A549 (cell line): Measurements from ENCODE around the gene ATAD2B. TPM values are rescaled to one million over a fixed set of nuclear protein-coding genes. Genes with fewer than 3 reads are reported as not detected.

Source experiments
- ATAC-seq, 2 experiments: fragments of 200-7000 bp in 1 of 2; fragments of >200 bp in 1 of 2; cut with Nextera tagmentation in 1 of 2; cut with Tn5 transposase in 1 of 2; 3 replicates each; pipeline versions ENCODE4 v1.8.0 to v1.9.1; 2018 to 2020; ENCODE audit warnings: mild to moderate bottlenecking in 1 of 2, moderate library complexity in 1 of 2
- CTCF ChIA-PET: fragments of 300-600 bp; sonication (Branson Sonifier 250); formaldehyde crosslinking; extraction: SDS; loops from one replicate; lab custom pipeline; 2021; ENCODE audit warnings: antibody characterized with exemption, inconsistent platforms; lab: Yijun Ruan, JAX
- POLR2A ChIA-PET: fragments of 350-600 bp; formaldehyde crosslinking; extraction: SDS; loops from one replicate; lab custom pipeline; 2021; ENCODE audit warnings: antibody characterized with exemption, inconsistent platforms; lab: Yijun Ruan, JAX
- DNase-seq, 2 experiments: peaks; one replicate each; pipeline versions ENCODE4 v3.0.0 to v3.0.0-alpha.2; 2011 to 2016; ENCODE audit warnings: low read depth in 1 of 2, low spot score in 1 of 2
- FAIRE-seq: peaks from 2 replicates; lab custom pipeline; 2011; peaks lifted over from hg19 to GRCh38; lab: Jason Lieb, UNC
- H3K27ac ChIP-seq, 2 experiments: fragments of >200 bp; sonication (Bioruptor Twin); formaldehyde crosslinking; 3 replicates each; pipeline ENCODE4 v1.5.1; 2016 to 2017
- H3K4me1 ChIP-seq: fragments of >200 bp; sonication (Bioruptor Twin); formaldehyde crosslinking; 3 replicates; pipeline ENCODE4 v1.6.1; 2016
- H3K4me2 ChIP-seq: fragments of >200 bp; sonication (Bioruptor Twin); formaldehyde crosslinking; 3 replicates; pipeline ENCODE4 v1.6.1; 2016
- H3K4me3 ChIP-seq: fragments of >200 bp; sonication (Bioruptor Twin); formaldehyde crosslinking; 3 replicates; pipeline ENCODE4 v1.5.1; 2016
- H3K9me3 ChIP-seq: fragments of >200 bp; sonication (Bioruptor Twin); formaldehyde crosslinking; 3 replicates; pipeline ENCODE4 v1.6.1; 2016
- NPAS2 ChIP-seq: fragments of 250-450 bp; sonication (Bioruptor Pico); IDR thresholded peaks from 2 replicates; pipeline ENCODE4 v1.8.0; 2022; ENCODE audit warnings: mild to moderate bottlenecking, moderate library complexity, borderline replicate concordance
- NR3C1 ChIP-seq: fragments of >200 bp; sonication (Bioruptor Twin); formaldehyde crosslinking; IDR thresholded peaks from 3 replicates; pipeline ENCODE4 v1.6.1; 2017
- RFX5 ChIP-seq: fragments of 450-650 bp; IDR thresholded peaks from 2 replicates; pipeline ENCODE4 v1.7.1; 2014; ENCODE audit warnings: antibody characterized with exemption, mild to moderate bottlenecking, moderate library complexity
- WGBS: methylation state at CpG from one replicate; pipeline ENCODE4 v1.1.6; 2017; ENCODE audit errors: missing lambda C conversion rate; 5-methylcytosine and 5-hydroxymethylcytosine counted together
- polyA plus RNA-seq, 4 experiments: library from polyadenylated mRNA; depleted of rRNA in 3 of 4; stranded (reverse); fragments of >200 nt; fragmentation: RNase III in 1 of 4; extraction: RNeasy Plus Mini Kit Qiagen cat#74134 plus additional on column Dnase treatment in 1 of 4; gene quantifications; 2 replicates in 3 of 4; 3 replicates in 1 of 4; pipeline ENCODE4 v1.2.3, GENCODE V29; 2011 to 2017

ATAD2B gene
- polyA plus RNA-seq, 2 of the 4 experiments (the other 2 are of a cell fraction), result 5.4 to 13.1 TPM

DNA sequence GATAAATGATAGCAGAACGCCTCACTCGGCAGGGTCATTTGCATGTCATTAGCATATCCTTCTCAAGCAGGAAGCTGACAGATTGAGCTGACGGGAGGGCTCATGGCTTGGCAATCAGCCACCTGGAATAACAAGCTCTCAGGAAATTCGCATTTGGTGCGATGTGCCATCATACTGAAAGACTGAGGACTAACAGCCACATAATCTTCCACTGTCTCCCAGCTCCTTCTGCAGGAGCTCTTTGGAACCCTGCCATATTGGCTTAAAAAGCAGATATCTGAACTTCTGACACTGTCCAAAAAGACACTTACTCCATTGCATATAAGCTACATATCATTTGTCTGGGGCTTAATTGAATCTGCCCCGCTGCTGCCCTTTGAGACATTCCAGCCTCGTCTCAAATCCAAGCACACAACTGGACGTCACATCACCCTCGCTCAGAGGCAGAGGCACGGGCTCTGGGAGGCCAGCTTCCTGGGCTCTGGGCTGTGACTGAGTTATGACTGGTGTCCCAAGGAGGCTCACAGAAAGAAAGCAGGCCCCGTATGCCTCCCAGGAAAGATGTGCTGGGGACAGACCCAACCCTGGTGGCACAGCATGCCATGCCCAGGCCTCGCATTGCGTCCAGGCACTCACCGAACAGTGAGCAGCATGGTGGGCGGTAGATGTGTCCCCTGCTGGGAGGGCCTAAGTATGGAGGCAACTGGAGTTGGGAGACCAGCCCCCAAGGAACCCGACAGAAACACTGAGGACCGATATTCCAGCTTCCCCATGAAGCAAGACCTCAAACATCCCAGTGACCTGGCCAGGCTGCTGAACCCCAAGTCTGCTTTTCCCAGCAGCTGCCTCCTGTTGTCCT, 228.0 kb downstream of the ATAD2B start:
- ChIA-PET CTCF (no interaction called here), POLR2A (no interaction called here)
- Histone ChIP-seq H3K9me3 (no peaks in the 10 kb centered on the region), H3K4me3 (no peak overlapping the region), H3K4me2 (no peak overlapping the region), H3K4me1 (no peaks in the 10 kb centered on the region), H3K27ac (no peak overlapping the region)
- DNase-seq (no peak), FAIRE-seq (no peak), ATAC-seq (no peak)
- TF ChIP-seq NR3C1, result no peak
- TF ChIP-seq RFX5, result no peak
- no peak for TF ChIP-seq NPAS2 (CRISPR knock-in tag)
- WGBS, result 87% methylated on average over 17 of the region's 17 CpGs

Other genes with a start within 250 kb of the ATAD2B start
- 18.3 and 25.4 TPM in 2 replicates for gene UBXN2A, start 13.3 kb upstream of the ATAD2B start, polyA plus RNA-seq (2011; rRNA removed)
- gene UBXN2A, start 13.3 kb upstream of the ATAD2B start, polyA plus RNA-seq (2017; fragmentation: RNase III; extraction: RNeasy Plus Mini Kit Qiagen cat#74134 plus additional on column Dnase treatment), result 13.7 to 15.6 TPM (median 15.5 TPM) in 3 replicates
- gene MFSD2B, start 83.0 kb upstream of the ATAD2B start, polyA plus RNA-seq (2011; rRNA removed), result 0.09 and 0.15 TPM in 2 replicates
- 0.17 to 0.36 TPM (median 0.25 TPM) in 3 replicates for gene MFSD2B, start 83.0 kb upstream of the ATAD2B start, polyA plus RNA-seq (2017; fragmentation: RNase III; extraction: RNeasy Plus Mini Kit Qiagen cat#74134 plus additional on column Dnase treatment)
- gene WDCP, start 120.3 kb upstream of the ATAD2B start, polyA plus RNA-seq (2011; rRNA removed), result 20.8 and 30.1 TPM in 2 replicates
- gene WDCP, start 120.3 kb upstream of the ATAD2B start, polyA plus RNA-seq (2017; fragmentation: RNase III; extraction: RNeasy Plus Mini Kit Qiagen cat#74134 plus additional on column Dnase treatment), result 12.1 to 12.9 TPM (median 12.7 TPM) in 3 replicates
- gene FKBP1B, start 122.6 kb upstream of the ATAD2B start, polyA plus RNA-seq (2011; rRNA removed), result 16.1 and 23.4 TPM in 2 replicates
- gene FKBP1B, start 122.6 kb upstream of the ATAD2B start, polyA plus RNA-seq (2017; fragmentation: RNase III; extraction: RNeasy Plus Mini Kit Qiagen cat#74134 plus additional on column Dnase treatment), result 8.5 to 9.1 TPM (median 8.9 TPM) in 3 replicates
- 296 and 315 TPM in 2 replicates for gene SF3B6, start 149.2 kb upstream of the ATAD2B start, polyA plus RNA-seq (2011; rRNA removed)
- 244 to 276 TPM (median 260 TPM) in 3 replicates for gene SF3B6, start 149.2 kb upstream of the ATAD2B start, polyA plus RNA-seq (2017; fragmentation: RNase III; extraction: RNeasy Plus Mini Kit Qiagen cat#74134 plus additional on column Dnase treatment)
- 93.7 and 99.1 TPM in 2 replicates for gene TP53I3, start 157.7 kb upstream of the ATAD2B start, polyA plus RNA-seq (2011; rRNA removed)
- gene TP53I3, start 157.7 kb upstream of the ATAD2B start, polyA plus RNA-seq (2017; fragmentation: RNase III; extraction: RNeasy Plus Mini Kit Qiagen cat#74134 plus additional on column Dnase treatment), result 173 to 183 TPM (median 173 TPM) in 3 replicates
- 2.0 and 2.3 TPM in 2 replicates for gene PFN4, start 196.2 kb upstream of the ATAD2B start, polyA plus RNA-seq (2011; rRNA removed)
- gene PFN4, start 196.2 kb upstream of the ATAD2B start, polyA plus RNA-seq (2017; fragmentation: RNase III; extraction: RNeasy Plus Mini Kit Qiagen cat#74134 plus additional on column Dnase treatment), result 1.2 to 1.6 TPM (median 1.6 TPM) in 3 replicates
- gene FAM228B, start 196.3 kb upstream of the ATAD2B start, polyA plus RNA-seq (2011; rRNA removed), result 7.6 and 8.2 TPM in 2 replicates
- gene FAM228B, start 196.3 kb upstream of the ATAD2B start, polyA plus RNA-seq (2017; fragmentation: RNase III; extraction: RNeasy Plus Mini Kit Qiagen cat#74134 plus additional on column Dnase treatment), result 3.0 to 4.9 TPM (median 3.8 TPM) in 3 replicates
- gene FAM228A, start 247.9 kb upstream of the ATAD2B start, polyA plus RNA-seq (2011; rRNA removed), result 0.13 TPM in 1 of 2 replicates, not detected in the other
- not detected in 3 replicates for gene FAM228A, start 247.9 kb upstream of the ATAD2B start, polyA plus RNA-seq (2017; fragmentation: RNase III; extraction: RNeasy Plus Mini Kit Qiagen cat#74134 plus additional on column Dnase treatment)